Esophagus (tissue), 2 donors: ENCODE measurements around the gene KNL1. TPM values are rescaled to one million over a fixed set of nuclear protein-coding genes. Genes with fewer than 3 reads are reported as not detected.

Source experiments
- H3K27ac ChIP-seq, 2 donors: one replicate each; pipeline ENCODE4 v1.5.1; 2013; ENCODE audit warnings: low read depth in 2 of 2, mild to moderate bottlenecking in 2 of 2, inconsistent platforms in 1 of 2, low read length in 1 of 2, moderate library complexity in 1 of 2
- H3K27me3 ChIP-seq, 2 donors: one replicate each; pipeline ENCODE4 v1.6.1; 2013; ENCODE audit warnings: low read length in 2 of 2, control low read depth in 1 of 2, mild to moderate bottlenecking in 1 of 2; ENCODE audit not compliant: insufficient read depth in 2 of 2, control insufficient read depth in 1 of 2
- H3K36me3 ChIP-seq, 2 donors: one replicate each; pipeline ENCODE4 v1.6.1; 2013; ENCODE audit warnings: low read length in 1 of 2; ENCODE audit not compliant: control insufficient read depth in 2 of 2, insufficient read depth in 2 of 2
- H3K4me1 ChIP-seq, 2 donors: one replicate each; pipeline ENCODE4 v1.6.1; 2013; ENCODE audit warnings: low read length in 1 of 2; ENCODE audit not compliant: control insufficient read depth in 2 of 2, insufficient read depth in 2 of 2
- H3K4me3 ChIP-seq, 2 donors: one replicate each; pipeline ENCODE4 v1.5.1; 2013; ENCODE audit warnings: low read length in 2 of 2, mild to moderate bottlenecking in 2 of 2, low read depth in 1 of 2, moderate library complexity in 1 of 2
- H3K9me3 ChIP-seq, 2 donors: one replicate each; pipeline ENCODE4 v1.6.1; 2013; ENCODE audit warnings: mild to moderate bottlenecking in 2 of 2, low read depth in 1 of 2, low read length in 1 of 2, moderate library complexity in 1 of 2; ENCODE audit not compliant: control insufficient read depth in 2 of 2, insufficient read depth in 1 of 2
- WGBS, 2 donors: extraction: QIAGEN DNeasy Blood & Tissue Kit; methylation state at CpG; one replicate each; pipeline ENCODE4 v1.1.7; 2013; 5-methylcytosine and 5-hydroxymethylcytosine counted together
- polyA plus RNA-seq, 2 donors: library from polyadenylated mRNA; stranded (reverse); fragments of 200-250 nt; gene quantifications; one replicate each; pipeline ENCODE4 v1.2.3, GENCODE V29; 2013
- donor health status: healthy with polysubstance abuse.
- donor health status: Bipolar disorder and iron deficiency.

The KNL1 gene
- polyA plus RNA-seq, 2 donors, result 1.8 to 2.6 TPM

DNA sequence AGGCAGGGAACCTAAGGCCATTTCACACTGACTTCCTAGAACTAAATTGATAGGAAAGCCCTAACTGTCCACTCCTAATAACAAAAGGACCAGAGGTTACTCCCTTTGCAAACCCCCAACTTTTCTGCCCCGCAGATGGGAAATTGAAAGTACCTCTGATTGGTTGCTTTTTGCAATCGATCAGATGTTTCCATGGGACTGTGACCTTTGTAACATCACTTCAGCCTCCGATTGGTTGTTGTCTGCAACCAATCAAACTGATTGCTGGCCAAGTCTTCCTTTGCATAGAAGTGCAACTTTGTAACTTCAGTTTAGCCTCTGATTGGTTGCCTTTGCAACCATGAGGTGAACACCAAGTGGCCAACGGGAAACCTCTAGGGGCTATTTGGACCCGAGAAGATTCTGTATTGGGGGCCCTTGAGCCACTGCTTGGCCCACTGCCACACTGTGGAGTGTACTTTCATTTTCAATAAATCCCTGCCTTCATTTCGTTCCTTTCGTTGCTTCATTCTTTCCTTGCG lies 11.3 kb upstream of the KNL1 start:
- Histone ChIP-seq H3K36me3 (no peaks in the 10 kb centered on the region), H3K9me3 (no peaks in the 10 kb centered on the region), H3K4me1 (no peaks in the 10 kb centered on the region), H3K27ac (no peak overlapping the region), H3K4me3 (peak overlapping the region in 1 of 2 donors; percentile 9), H3K27me3 (no peaks in the 10 kb centered on the region)
- 52 to 67% methylated on average over 8 of the region's 8 CpGs for WGBS, 2 donors

DNA sequence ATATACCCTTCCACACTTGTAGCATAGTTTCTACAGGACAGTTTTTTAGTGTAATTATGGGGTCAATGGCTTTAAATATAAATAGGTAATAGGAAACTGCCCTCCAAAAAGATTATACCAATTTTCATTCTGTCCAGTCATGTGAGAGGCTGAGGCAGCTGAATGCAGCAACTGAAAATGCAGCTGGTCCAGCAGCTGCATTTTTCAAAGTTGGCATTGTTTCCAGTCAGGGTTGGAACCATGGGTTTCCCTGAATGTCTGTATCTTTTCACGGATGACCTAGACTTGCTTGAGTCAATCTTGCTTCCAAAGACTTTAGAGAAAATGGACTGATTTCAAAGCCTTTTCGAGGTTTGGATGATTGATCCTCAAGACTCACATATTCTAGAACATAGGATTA lies 9.9 kb upstream of the KNL1 start:
- Histone ChIP-seq H3K4me3 (no peak overlapping the region), H3K4me1 (no peaks in the 10 kb centered on the region), H3K36me3 (no peaks in the 10 kb centered on the region), H3K27me3 (no peaks in the 10 kb centered on the region), H3K27ac (no peak overlapping the region), H3K9me3 (no peaks in the 10 kb centered on the region)
- WGBS, 2 donors, result 46 to 47% methylated on average over 2 of the region's 2 CpGs

DNA sequence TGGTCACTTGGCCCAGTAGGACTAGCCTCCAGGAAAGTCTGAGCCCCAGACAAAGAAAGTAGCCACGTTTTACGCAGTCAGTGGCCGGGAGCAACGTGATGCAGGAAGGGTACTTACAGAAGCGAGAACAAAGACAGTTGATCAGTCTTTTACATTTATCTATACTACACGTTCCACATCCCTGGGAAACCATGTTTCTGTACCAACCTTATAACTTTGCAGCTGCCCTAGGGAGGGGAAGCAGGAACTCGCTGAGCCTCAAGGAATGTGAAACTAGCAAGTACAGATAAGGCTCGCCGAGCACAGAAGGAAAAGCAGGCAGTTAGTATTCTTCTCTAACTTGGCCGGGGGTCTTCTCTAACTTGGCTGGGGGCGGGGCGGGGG lies 3.4 kb upstream of the KNL1 start:
- Histone ChIP-seq H3K27me3 (no peaks in the 10 kb centered on the region), H3K4me3 (no peak overlapping the region)
- 60 to 62% methylated on average over 12 of the region's 12 CpGs for WGBS, 2 donors

DNA sequence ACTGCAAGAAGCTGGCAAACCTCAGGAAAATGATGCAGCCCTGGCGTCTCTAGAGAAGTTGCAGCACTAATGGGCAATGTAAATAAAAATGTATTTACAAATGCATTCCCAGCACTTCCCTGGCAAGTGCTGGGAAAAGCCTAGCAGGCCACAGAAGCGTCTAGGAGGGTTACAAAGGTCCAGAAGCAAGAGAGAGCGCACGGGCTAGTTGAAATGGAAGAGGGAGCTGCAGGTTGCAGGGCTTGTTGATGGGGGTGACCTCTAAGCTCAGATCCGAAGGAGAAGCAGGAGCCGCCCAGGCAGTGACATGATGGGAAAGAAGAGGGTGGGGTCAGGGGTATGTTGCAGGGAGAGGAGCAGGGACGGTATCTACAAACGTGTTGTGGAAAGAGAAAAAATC lies 2.7 kb upstream of the KNL1 start:
- H3K9me3 ChIP-seq, result no peaks in the 10 kb centered on the region
- H3K36me3 ChIP-seq, result no peaks in the 10 kb centered on the region
- H3K4me1 ChIP-seq, result no peaks in the 10 kb centered on the region
- no peaks in the 10 kb centered on the region for H3K27me3 ChIP-seq
- WGBS, 2 donors, result 76 to 77% methylated on average over 8 of the region's 8 CpGs
- H3K4me3 ChIP-seq, result no peak overlapping the region
- H3K27ac ChIP-seq, result no peak overlapping the region

More for the DNA sequence above, 3.4 kb upstream of the KNL1 start:
- Histone ChIP-seq H3K36me3 (no peaks in the 10 kb centered on the region), H3K4me1 (no peaks in the 10 kb centered on the region), H3K9me3 (no peaks in the 10 kb centered on the region), H3K27ac (no peak overlapping the region)

DNA sequence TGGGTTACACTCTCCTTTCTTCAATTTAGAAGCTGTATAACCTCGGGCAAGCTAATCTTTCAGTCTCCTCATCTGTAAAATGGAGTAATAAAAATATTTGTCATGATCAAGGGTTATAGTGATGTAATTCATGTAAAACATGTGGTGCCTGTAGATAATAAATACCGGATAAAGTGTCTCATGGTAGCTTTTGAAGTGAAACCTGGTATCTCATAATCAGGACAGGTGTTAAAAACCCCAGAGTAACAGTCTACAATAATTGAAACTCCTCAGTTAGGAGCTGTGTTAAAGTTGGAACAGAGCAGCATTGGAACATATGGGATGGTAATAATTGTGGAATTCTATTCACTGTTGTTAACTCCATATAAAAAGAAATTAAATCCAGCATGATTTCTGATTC lies 884 bp upstream of the KNL1 start:
- H3K9me3 ChIP-seq, result no peaks in the 10 kb centered on the region
- 60 to 72% methylated on average over 2 of the region's 2 CpGs for WGBS, 2 donors
- no peaks in the 10 kb centered on the region for H3K27me3 ChIP-seq
- no peak overlapping the region for H3K27ac ChIP-seq
- no peaks in the 10 kb centered on the region for H3K4me1 ChIP-seq
- H3K4me3 ChIP-seq, result no peak overlapping the region
- H3K36me3 ChIP-seq, result no peaks in the 10 kb centered on the region

DNA sequence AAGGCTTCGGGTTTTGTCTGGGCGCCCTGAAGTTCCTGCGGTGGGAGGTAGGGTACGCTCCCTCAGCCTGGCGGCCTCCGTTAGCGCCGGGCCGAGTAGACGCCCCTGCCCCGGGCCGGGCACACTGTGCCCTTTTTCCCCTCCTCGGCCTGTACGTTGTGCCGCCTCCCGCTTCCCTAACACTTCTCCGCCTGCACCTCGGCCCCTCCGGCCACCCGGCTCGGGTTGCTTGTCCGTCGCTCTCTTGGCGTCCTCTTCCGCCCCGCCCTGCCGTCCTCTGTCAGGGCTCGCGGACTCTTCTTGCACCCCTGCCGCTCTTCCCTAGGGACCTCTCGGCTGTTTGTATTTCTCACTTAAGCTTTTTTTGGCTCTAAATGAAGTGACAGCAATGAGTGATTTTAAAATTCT lies 384 bp downstream of the KNL1 start:
- Histone ChIP-seq H3K4me1 (no peaks in the 10 kb centered on the region), H3K27me3 (no peaks in the 10 kb centered on the region), H3K27ac (peak overlapping the region; percentile 75 to 89), H3K36me3 (no peaks in the 10 kb centered on the region), H3K9me3 (no peaks in the 10 kb centered on the region), H3K4me3 (peak overlapping the region; percentile 77 to 83)
- WGBS, 2 donors, result 0 to 1% methylated on average over 31 of the region's 31 CpGs

DNA sequence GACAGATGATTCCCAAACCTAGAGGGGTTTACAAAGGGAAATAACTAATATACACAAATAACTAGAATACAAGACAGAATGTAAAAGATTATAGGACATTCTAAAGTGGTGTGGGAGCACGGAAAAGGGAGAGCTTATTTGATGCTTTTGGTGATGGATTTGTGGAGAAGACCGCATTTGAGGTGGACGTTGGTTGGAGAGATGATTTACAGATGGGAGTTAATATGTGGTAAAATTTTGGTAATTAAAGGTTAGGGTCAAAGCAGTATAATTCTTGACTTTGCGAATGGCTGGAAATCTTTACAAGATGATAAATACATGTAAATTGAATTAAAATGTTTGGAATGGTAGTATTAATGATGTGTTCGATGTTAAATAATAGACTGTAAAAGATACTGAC lies 1.2 kb downstream of the KNL1 start:
- peak overlapping the region in 1 of 2 donors; percentile 83 for H3K4me3 ChIP-seq
- no peaks in the 10 kb centered on the region for H3K27me3 ChIP-seq
- 38% methylated on average over 5 of the region's 5 CpGs for WGBS, 2 donors
- H3K36me3 ChIP-seq, result no peaks in the 10 kb centered on the region
- no peaks in the 10 kb centered on the region for H3K9me3 ChIP-seq
- no peak overlapping the region for H3K27ac ChIP-seq
- no peaks in the 10 kb centered on the region for H3K4me1 ChIP-seq

DNA sequence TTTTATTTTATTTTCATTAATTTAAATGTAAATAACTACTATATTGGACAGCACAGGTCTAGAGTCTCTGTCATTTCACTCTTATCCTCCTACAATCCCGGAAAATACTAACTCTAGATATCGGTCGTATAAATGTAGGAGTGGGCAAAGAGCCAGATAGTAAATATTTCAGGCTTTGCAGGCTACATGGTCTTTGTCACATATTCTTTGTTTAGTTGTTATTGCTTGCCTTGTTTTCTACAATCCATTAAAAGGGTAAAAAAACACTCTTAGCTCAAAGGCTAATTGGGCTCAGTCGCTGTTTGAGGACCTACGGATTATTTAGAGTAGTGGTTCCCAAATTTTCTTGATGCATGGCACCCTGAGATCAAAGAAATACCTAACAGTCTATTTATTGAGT lies 1.7 kb downstream of the KNL1 start:
- no peaks in the 10 kb centered on the region for H3K27me3 ChIP-seq
- H3K4me3 ChIP-seq, result no peak overlapping the region
- 64 to 77% methylated on average over 5 of the region's 5 CpGs for WGBS, 2 donors
- H3K9me3 ChIP-seq, result no peaks in the 10 kb centered on the region
- no peak overlapping the region for H3K27ac ChIP-seq
- no peaks in the 10 kb centered on the region for H3K4me1 ChIP-seq
- no peaks in the 10 kb centered on the region for H3K36me3 ChIP-seq

DNA sequence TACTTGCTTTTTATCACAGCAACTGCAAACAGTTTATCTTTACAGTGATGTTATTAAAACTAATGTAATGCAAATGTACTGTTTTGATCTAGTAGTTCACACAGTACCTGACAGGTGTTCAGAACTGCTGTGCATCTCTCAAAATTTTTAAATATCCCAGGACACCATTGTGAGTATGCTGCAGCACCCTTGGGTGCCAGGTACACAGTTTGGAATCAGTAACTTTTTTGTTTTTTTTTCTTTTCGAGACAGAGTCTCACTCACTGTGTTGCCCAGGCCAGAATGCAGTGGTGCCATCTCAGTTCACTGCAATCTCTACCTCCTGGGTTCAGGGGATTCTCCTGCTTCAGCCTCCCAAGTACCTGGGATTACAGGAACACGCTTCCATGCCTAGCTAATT lies 3.0 kb downstream of the KNL1 start:
- Histone ChIP-seq H3K4me3 (no peak overlapping the region), H3K36me3 (no peaks in the 10 kb centered on the region), H3K9me3 (no peaks in the 10 kb centered on the region), H3K4me1 (no peaks in the 10 kb centered on the region), H3K27me3 (no peaks in the 10 kb centered on the region), H3K27ac (no peak overlapping the region)
- WGBS, 2 donors, result 95 to 98% methylated on average over 2 of the region's 2 CpGs

DNA sequence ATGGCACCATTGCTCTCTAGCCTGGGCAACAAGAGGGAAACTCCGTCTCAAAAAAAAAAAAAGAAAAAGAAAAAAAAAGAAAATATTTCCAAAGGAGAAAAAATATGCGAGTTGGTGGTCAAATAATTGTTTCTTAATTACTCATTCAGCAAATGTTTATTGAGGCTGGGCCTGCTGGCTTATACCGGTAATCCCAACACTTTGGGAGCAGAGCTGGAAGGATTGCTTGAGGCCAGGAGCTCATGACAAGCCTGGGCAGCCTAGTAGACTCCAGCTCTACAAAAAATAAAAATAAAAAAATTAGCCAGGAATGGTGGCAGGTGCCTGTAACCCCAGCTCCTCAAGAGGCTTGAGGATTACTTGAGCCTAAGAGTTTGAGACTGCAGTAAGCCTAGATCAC lies 4.1 kb downstream of the KNL1 start:
- Histone ChIP-seq H3K9me3 (no peaks in the 10 kb centered on the region), H3K27ac (no peak overlapping the region), H3K27me3 (no peaks in the 10 kb centered on the region), H3K4me3 (no peak overlapping the region), H3K4me1 (no peaks in the 10 kb centered on the region), H3K36me3 (no peaks in the 10 kb centered on the region)
- WGBS, 2 donors, result 47 to 66% methylated on average over 3 of the region's 3 CpGs
